HG02759 (cell line): ENCODE data around the gene CCDC158.
"Not testable (repeated sequence)": the region's sequence is repeated elsewhere in the genome, so short reads cannot be mapped to it uniquely, and the experiment has no call there.

Experiments used
- ATAC-seq: cut with Tn5 transposase; IDR thresholded peaks from one replicate; pipeline ENCODE4 v1.9.1; 2021; ENCODE audit warnings: mild to moderate bottlenecking, moderate library complexity; ENCODE audit not compliant: unreplicated experiment

Gene CCDC158

GRCh38 chr4:76420762-76421581 lies at the start of gene CCDC158:
TSS of gene CCDC158 (minus strand) at chr4:76421141. CDS start at chr4:76403207, 17,934 bp downstream.
- no peak for ATAC-seq

GRCh38 chr4:76470532-76470931 lies 49.6 kb upstream of the CCDC158 start:
- ATAC-seq, result no peak

DNA sequence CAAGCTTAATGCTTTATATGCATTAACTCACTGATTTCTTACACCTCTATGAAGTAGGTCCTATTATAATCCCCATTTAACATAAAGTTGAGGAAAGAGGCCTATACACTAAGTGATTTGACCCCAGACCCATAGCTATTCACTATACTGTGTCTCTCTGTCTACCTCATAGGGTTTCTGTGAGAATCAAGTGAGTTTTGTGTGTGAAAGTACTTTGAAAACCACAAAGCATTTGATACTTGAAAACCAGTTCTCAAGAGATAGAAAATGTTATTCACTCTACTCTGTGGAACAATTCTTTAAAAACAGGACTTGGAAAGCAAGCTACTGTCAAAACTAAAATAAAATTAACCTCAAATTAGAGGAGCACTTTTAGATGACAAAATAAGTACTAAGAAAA lies 49.1 kb upstream of the CCDC158 start:
- no peak for ATAC-seq

GRCh38 chr4:76463568-76463967 lies 42.6 kb upstream of the CCDC158 start:
- no peak for ATAC-seq

DNA sequence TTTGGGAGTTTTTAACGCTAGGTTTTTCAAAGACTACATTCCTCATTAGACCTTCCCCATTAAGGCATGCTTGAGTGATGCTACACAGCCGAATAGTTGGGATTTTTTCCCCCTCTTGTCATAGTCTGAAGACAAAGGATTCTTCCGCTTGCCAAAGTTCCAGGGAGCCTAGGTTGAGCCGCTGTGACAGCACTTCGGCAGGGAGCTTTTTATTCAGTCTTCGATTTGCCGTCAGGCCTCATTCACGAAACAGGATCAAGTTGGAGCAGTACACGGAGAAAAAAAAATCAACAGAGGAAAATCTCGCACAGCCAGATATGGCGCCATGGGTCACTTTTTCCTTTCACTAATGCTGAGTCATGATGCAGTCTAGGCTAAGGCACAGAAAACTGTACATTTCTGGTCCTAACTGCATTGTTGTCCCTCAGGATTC lies 38.4 kb upstream of the CCDC158 start:
- ATAC-seq, result no peak

DNA sequence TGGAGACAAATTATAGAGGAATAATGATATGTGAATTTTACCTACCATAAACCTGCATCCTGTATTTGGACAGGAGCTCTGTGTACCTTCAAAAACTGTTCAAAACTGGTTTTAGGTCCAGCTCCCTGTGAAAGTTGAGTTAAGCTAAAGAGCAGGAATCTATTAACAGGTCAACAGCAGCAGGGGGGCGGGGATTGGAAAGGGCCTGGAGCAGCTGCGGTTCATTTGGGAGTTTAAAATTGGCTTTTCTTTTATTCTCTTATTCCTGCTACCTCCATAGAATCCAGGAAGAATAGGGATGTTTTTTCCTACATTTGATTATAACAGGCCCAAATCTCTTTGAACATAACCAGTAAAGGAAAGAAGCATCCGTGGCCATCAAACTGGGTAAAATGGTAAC lies 37.9 kb upstream of the CCDC158 start:
- ATAC-seq, result no peak

DNA sequence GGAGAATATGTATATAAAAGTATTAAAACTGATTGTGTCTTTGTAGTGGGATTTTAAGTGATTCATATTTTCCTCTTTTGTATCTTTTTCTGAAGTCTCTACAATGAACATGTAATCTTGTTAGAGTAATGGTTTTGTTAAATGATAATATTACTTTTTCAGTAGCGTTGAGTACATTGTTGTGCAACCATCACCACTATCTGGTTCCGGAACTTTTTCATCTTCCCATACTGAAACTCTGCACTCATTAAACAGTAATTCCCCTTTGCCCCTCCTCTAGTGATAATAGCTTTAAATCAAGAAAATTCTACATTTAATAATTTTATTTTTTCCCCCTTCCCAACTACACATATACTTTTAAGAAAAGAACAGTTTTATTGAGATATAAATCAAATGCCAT lies 37.4 kb upstream of the CCDC158 start:
- ATAC-seq, result no peak

- no peak for ATAC-seq
Observed at GRCh38 chr4:76457885-76458284, 36.9 kb upstream of the CCDC158 start.

- ATAC-seq, result not testable (repeated sequence)
Observed at GRCh38 chr4:76454073-76454472, 33.1 kb upstream of the CCDC158 start.

DNA sequence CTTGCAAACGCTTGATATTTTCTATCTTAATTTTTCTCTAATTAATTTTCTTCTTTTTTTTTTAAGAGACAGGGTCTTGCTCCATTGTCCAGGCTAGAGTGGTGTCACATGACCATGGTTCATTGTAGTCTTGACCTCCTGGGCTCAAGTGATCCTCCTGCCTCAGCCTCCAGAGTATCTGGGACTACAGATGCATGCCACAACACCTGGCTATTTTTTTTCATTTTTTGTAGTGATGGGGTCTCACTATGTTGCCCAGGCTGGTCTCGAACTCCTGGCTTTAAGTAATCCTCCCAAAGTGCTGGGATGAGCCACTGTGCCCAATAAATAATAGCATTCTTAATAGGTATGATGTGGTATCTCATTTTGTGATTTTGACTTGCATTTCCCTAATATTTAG lies 32.3 kb upstream of the CCDC158 start:
- no peak for ATAC-seq

- ATAC-seq, result no peak
Observed at GRCh38 chr4:76449833-76450232, 28.9 kb upstream of the CCDC158 start.

GRCh38 chr4:76449362-76449767 lies 28.4 kb upstream of the CCDC158 start:
- no peak for ATAC-seq

DNA sequence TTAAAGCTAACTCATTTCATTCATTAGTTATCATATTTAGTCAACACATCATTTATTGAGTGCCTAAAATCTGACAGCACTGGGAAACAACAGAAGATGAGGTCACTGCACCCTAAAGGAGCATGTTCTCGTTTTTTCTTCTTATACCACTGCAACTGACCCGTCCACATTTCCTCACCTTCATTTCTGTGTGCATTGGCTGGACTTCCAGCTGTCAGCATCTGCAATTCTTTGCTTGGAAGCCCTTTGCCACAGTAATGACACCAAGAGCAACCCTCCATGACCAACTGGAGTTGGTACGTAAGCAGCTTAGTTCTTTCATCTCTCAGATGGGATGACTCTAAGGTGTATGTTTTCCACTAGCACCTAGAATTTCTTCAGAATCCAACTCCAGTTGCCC lies 27.3 kb upstream of the CCDC158 start:
- ATAC-seq, result no peak

DNA sequence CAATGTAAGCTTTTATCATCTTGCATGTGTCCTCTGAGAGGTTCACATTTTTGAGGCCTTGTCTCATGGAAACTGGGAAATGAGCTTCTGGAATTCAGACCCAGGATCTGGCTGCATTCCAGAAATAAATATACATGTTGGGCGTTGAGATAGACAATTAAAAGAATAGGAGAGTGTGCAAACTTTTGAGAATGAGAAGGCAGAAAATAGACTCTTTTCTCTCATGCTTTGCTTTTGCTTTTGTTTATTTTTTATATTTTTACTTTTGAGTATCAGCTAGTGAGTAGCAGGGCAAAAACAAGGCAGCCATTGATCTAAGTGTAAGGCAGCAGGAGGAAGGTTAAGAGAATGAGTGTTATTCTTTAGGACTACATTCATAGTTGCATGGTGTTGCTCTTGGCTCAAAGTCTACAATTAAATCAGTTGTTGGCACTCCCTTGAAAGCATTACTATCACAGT lies 26.5 kb upstream of the CCDC158 start:
- no peak for ATAC-seq

GRCh38 chr4:76445911-76446310 lies 25.0 kb upstream of the CCDC158 start:
- ATAC-seq, result no peak

GRCh38 chr4:76443376-76443775 lies 22.4 kb upstream of the CCDC158 start:
- ATAC-seq, result no peak

DNA sequence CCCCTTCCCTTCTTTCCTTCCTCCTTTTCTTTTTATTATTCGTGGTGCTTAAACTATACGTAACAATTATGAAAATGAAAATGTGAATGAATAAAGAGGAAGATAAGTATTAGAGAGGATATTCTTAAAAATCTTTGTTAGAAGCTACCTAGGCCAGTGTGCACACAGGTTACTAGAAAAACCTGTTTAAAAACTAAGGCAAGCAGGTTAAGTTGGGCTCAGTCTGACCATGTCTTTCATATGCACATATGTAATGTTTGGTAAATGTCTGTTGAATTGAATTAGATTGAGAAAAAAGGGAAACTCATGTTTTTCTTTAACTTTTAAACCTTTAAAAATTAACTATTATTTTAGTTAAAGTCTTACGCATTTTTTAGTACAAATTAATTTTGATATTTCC lies 21.9 kb upstream of the CCDC158 start:
- no peak for ATAC-seq

- no peak for ATAC-seq
Observed at GRCh38 chr4:76441881-76442280, 20.9 kb upstream of the CCDC158 start.

- ATAC-seq, result no peak
Observed at GRCh38 chr4:76439491-76439890, 18.6 kb upstream of the CCDC158 start.

DNA sequence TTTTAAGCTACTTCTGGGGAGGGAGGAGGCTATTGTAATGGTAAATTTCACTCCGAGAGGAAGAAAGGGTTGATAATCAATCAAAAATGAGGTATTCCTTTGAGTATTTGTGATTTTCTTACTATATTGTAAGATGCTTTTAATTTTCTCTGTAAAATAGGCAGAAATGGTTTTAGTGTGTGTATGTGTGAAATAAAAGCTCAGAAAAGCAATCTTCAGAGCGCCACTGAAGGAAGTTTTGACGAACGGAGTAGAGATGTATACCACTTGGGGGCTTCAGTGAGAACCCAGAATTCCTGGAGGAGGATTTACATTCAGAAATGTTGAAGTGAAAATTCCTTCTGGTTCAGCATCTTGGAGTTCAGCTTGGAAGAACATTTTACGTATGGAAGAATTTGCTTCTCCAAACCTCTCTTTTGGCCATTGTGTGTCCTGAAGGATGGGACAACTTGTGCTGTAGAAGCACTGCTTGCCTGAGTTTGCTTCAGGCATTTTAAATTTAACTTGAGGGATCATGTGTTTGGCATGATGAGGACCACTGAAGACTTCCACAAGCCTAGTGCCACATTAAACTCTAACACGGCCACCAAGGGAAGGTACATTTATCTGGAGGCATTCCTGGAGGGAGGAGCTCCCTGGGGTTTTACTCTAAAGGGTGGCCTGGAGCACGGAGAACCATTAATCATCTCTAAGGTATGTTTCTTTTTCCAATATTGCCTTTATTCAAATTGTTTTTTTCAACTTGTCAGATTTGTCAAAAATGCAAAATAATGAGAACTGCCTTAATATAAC lies 14.8 kb upstream of the CCDC158 start:
- ATAC-seq, result no peak

DNA sequence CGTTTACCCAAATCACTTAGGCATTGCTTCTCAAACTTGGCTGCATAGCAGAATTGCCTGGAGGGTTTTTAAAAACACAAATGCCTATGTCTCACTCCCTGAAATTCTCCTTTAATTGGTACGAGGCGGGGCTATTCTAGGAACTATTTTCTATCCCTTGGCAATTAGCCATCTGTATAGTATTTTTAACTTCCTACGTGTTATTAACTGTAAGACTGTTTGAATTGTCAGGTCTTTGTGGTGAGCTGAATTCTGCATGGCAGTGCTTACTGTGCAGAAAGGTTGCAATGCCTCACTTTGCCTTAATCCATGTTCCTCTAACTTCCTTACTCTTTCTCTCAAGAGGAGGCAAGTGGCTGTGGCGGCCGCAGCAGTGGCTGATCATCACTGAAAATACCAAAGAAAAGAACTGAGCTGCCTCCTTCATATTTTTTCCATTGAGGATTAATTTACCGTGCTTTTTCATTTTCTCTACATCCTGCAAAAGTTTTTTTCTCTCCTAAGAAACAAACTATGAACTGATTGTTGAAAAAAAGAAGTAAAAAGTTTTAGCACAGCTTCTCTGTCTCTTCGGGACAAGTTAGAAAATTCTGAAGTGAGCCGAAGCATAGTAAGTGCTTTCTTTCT lies 14.1 kb upstream of the CCDC158 start, which contains the start of gene SHROOM3:
SHROOM3 (plus strand) TSS at position 329 of the 627 bp plus-strand sequence. CDS start 824 bp downstream, outside the sequence.
- no peak for ATAC-seq
